Body of pancreas (tissue), 4 donors: ENCODE results near the gene DMGDH. TPM values are rescaled to one million over a fixed set of nuclear protein-coding genes. Genes with fewer than 3 reads are reported as not detected.

Source experiments
- ATAC-seq: fragments of 150-250 bp; one replicate; pipeline ENCODE4 v1.9.1; 2016
- DNase-seq, 4 donors: peaks; one replicate each; pipeline ENCODE4 v3.0.0-alpha.2; 2019
- H3K27ac ChIP-seq, 4 donors: fragments of 200-600 bp; sonication (generic); 1 replicate in 3 of 4; 2 replicates in 1 of 4; pipeline versions ENCODE4 v1.5.1 to v1.6.1; 2016 to 2019; ENCODE audit warnings: mild to moderate bottlenecking in 1 of 4, mixed read lengths in 1 of 4, moderate library complexity in 1 of 4
- H3K27me3 ChIP-seq, 2 donors: fragments of 200-600 bp; sonication (generic); one replicate each; pipeline ENCODE4 v1.6.0; 2016; ENCODE audit warnings: mild to moderate bottlenecking in 1 of 2
- H3K36me3 ChIP-seq, 2 donors: fragments of 200-600 bp; sonication (generic); replicated peaks in 1 of 2; 2 replicates each; pipeline ENCODE4 v1.5.1; 2016; ENCODE audit warnings: low read depth in 2 of 2; ENCODE audit not compliant: insufficient read depth in 1 of 2
- H3K4me1 ChIP-seq: fragments of 200-600 bp; sonication (generic); one replicate; pipeline ENCODE4 v1.6.0; 2016
- H3K4me3 ChIP-seq, 2 donors: fragments of 200-600 bp; sonication (generic); 1 replicate in 1 of 2; 2 replicates in 1 of 2; pipeline ENCODE4 v1.5.1; 2016 to 2019
- H3K9me3 ChIP-seq, 3 donors: fragments of 200-600 bp; sonication (generic); 1 replicate in 2 of 3; 2 replicates in 1 of 3; pipeline ENCODE4 v1.5.1; 2016
- POLR2A ChIP-seq, 3 donors: fragments of 450-650 bp; IDR thresholded peaks; one replicate each; pipeline ENCODE4 v1.6.1; 2016; ENCODE audit warnings: antibody characterized with exemption in 3 of 3, mild to moderate bottlenecking in 2 of 3
- WGBS, 2 donors: methylation state at CpG; one replicate each; pipeline ENCODE4 v1.1.5; 2017; 5-methylcytosine and 5-hydroxymethylcytosine counted together
- intact Hi-C: fragments of 100-400 bp; cut with DNase I; formaldehyde crosslinking; loops from one replicate; pipeline ENCODE4 v1.15.1; 2023
- total RNA-seq, 2 donors: library from RNA; depleted of rRNA; stranded (reverse); fragments of >200 nt; gene quantifications; one replicate each; pipeline ENCODE4 v1.1.0, GENCODE V29; 2016
- TF ChIP-seq, protein P1 (sequence below), 7 experiments: fragments of 450-650 bp in 4 of 7; fragments of 200-600 bp in 3 of 7; sonication (generic) in 3 of 7; IDR thresholded peaks; one replicate each; pipeline ENCODE4 v1.5.1; 2016 to 2019; ENCODE audit warnings: antibody characterized with exemption in 7 of 7

DMGDH gene
- total RNA-seq, 2 donors from 2014 or later: 4.7 to 7.3 TPM

DNA sequence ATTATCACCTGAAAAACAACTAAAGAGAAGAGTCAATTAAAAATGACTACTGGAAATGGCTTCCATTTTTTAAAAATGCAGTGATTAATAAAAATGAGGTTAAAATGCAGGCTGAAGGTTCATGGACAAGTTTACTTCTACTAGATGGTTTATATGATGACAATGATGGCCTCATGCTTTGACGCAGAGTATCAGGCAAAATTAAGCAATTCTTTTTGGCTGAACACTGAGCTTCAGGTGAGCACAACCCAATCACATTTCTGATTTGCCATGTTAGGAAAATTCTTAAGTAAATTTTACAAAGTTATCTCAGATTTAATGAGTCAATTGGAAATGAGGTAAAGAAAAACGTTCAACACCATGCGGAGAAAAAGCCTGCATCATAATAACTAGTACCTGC lies 22.3 kb downstream of the DMGDH start:
- no peaks in the 10 kb centered on the region for H3K36me3 ChIP-seq
- TF ChIP-seq POLR2A (IDR thresholded peaks at IDR 0.05): no peak
- TF ChIP-seq, protein P1, sequence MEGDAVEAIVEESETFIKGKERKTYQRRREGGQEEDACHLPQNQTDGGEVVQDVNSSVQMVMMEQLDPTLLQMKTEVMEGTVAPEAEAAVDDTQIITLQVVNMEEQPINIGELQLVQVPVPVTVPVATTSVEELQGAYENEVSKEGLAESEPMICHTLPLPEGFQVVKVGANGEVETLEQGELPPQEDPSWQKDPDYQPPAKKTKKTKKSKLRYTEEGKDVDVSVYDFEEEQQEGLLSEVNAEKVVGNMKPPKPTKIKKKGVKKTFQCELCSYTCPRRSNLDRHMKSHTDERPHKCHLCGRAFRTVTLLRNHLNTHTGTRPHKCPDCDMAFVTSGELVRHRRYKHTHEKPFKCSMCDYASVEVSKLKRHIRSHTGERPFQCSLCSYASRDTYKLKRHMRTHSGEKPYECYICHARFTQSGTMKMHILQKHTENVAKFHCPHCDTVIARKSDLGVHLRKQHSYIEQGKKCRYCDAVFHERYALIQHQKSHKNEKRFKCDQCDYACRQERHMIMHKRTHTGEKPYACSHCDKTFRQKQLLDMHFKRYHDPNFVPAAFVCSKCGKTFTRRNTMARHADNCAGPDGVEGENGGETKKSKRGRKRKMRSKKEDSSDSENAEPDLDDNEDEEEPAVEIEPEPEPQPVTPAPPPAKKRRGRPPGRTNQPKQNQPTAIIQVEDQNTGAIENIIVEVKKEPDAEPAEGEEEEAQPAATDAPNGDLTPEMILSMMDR (IDR thresholded peaks at IDR 0.05): no peak
- H3K27me3 ChIP-seq: no peaks in the 10 kb centered on the region
- no peaks in the 10 kb centered on the region for H3K4me1 ChIP-seq
- WGBS, 2 donors: 80 to 87% methylated on average over 3 of the region's 3 CpGs
- intact Hi-C loops: no loop called here
- DNase-seq: no peak
- no peak overlapping the region for H3K27ac ChIP-seq
- no peaks in the 10 kb centered on the region for H3K9me3 ChIP-seq
- ATAC-seq: no peak
- H3K4me3 ChIP-seq: no peak overlapping the region

DNA sequence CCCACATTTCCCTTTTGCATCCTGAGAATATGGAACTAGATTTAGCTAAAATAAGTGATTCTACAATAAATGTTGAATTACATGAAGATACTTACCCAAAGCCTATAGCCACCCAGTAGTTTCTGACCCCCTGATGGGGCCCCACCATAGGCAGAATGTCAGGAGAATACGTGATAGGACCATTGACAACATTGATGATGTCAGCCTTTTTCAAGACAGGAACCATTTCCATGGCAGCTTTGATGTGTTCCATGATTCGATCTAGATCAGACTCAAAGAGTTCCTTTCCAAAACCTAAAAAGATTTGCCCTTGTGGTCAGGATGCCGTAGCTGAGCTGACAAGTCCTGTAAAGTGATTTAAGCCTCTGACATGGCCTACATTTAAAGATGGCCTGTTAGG lies 27.3 kb downstream of the DMGDH start:
- Histone ChIP-seq H3K4me1 (no peaks in the 10 kb centered on the region), H3K4me3 (no peak overlapping the region), H3K9me3 (no peaks in the 10 kb centered on the region), H3K27ac (no peak overlapping the region), H3K27me3 (no peaks in the 10 kb centered on the region), H3K36me3 (no peaks in the 10 kb centered on the region)
- 90 to 92% methylated on average over 3 of the region's 3 CpGs for WGBS, 2 donors
- ATAC-seq (no peak), DNase-seq (no peak)
- TF ChIP-seq, protein P1 (IDR thresholded peaks at IDR 0.05): no peak
- TF ChIP-seq POLR2A (IDR thresholded peaks at IDR 0.05): no peak
- intact Hi-C loops: no loop called here

DNA sequence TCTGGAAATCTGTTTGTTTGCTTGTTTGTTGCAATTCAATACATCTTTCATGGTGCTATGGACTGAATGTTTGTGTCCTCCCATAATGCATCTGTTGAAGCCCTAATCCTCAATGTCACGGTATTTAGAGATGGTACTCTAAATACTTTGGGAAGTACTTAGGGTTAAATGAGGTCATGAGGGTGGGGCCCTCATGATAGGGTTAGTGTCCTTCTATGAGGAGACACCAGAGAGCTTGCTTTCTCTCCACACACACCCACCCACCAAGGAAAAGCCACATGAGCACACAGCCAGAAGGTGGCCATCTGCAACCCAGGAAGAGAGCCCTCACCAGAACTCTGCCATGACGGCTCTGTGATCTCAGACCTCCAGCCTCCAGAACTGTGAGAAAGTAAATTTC lies 32.7 kb downstream of the DMGDH start:
- no peak for TF ChIP-seq POLR2A (IDR thresholded peaks at IDR 0.05)
- TF ChIP-seq, protein P1 (IDR thresholded peaks at IDR 0.05): no peak
- 97 to 100% methylated on average over 2 of the region's 2 CpGs for WGBS, 2 donors
- H3K27me3 ChIP-seq: no peaks in the 10 kb centered on the region
- no peak overlapping the region for H3K27ac ChIP-seq
- intact Hi-C loops: no loop called here
- H3K36me3 ChIP-seq: no peaks in the 10 kb centered on the region
- H3K4me3 ChIP-seq: no peak overlapping the region
- H3K9me3 ChIP-seq: no peaks in the 10 kb centered on the region
- ATAC-seq (no peak), DNase-seq (no peak)
- H3K4me1 ChIP-seq: no peaks in the 10 kb centered on the region

DNA sequence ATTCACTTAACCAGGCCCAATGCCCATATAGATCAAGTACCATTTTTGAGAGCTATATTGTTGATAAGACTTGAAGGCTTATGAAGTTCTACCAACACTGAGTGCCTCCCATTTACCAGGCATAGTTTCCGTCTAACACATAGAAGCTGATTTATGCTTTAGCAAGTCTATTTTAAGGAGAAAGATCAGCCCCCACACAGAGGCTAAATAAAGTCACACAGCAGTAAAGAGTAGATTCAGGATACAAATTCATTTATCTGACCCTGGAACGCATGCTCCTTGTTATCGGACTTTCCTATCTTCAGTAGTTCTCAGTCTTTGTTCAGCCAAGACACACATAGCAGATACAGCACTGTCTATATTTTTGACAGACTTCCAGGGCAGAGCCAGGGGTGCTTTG lies 34.2 kb downstream of the DMGDH start:
- Histone ChIP-seq H3K4me1 (peaks cover 6% of the 10 kb centered on the region), H3K27ac (no peak overlapping the region), H3K27me3 (no peaks in the 10 kb centered on the region), H3K9me3 (no peaks in the 10 kb centered on the region), H3K4me3 (no peak overlapping the region), H3K36me3 (no peaks in the 10 kb centered on the region)
- intact Hi-C loops: no loop called here
- no peak for ATAC-seq
- no peak for DNase-seq
- TF ChIP-seq POLR2A (IDR thresholded peaks at IDR 0.05): no peak
- TF ChIP-seq, protein P1 (IDR thresholded peaks at IDR 0.05): no peak
- 74 to 88% methylated on average over 3 of the region's 3 CpGs for WGBS, 2 donors

DNA sequence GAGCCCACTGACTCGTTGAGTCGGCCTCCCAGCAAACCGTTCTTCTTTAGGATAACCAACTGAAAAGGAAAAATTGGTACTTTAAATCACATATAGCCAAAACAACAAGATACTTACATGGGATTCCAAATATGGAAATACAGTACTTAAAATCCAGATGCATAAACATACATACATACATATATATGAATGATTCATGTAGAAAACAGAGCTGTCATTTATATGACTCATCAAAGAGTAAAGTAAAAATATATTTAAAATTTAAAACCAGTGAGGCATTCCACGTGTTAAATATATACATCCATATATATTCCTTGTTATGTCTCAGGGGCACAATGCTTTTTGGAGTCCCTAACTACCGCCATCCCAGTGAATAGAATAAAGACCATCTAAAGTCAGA lies 36.7 kb downstream of the DMGDH start:
- intact Hi-C loops: no loop called here
- no peak for DNase-seq
- TF ChIP-seq, protein P1 (IDR thresholded peaks at IDR 0.05): no peak
- no peak for TF ChIP-seq POLR2A (IDR thresholded peaks at IDR 0.05)
- Histone ChIP-seq H3K9me3 (no peaks in the 10 kb centered on the region), H3K27me3 (no peaks in the 10 kb centered on the region), H3K27ac (no peak overlapping the region), H3K4me1 (peaks cover 6% of the 10 kb centered on the region), H3K36me3 (no peaks in the 10 kb centered on the region), H3K4me3 (no peak overlapping the region)
- no peak for ATAC-seq
- WGBS, 2 donors: 85 to 88% methylated on average over 5 of the region's 5 CpGs
